Peyer's patch (tissue), 4 donors: ENCODE measurements around the gene PDPK1. TPM values are rescaled to one million over a fixed set of nuclear protein-coding genes. Genes with fewer than 3 reads are reported as not detected.
A peak's percentile ranks its signal among the peaks of the same experiment; 100 is the strongest.

Experiments used
- DNase-seq, 3 donors: peaks; one replicate each; pipeline ENCODE4 v3.0.0-alpha.2; 2017 to 2019
- H3K27ac ChIP-seq, 4 donors: fragments of 200-600 bp; sonication (generic); one replicate each; pipeline ENCODE4 v1.5.1; 2016 to 2019
- H3K27me3 ChIP-seq, 2 donors: fragments of 200-600 bp; sonication (generic); one replicate each; pipeline ENCODE4 v1.5.1; 2019
- H3K36me3 ChIP-seq, 3 donors: fragments of 200-600 bp; sonication (generic); one replicate each; pipeline ENCODE4 v1.5.1; 2016 to 2019
- H3K4me1 ChIP-seq, 4 donors: fragments of 200-600 bp; sonication (generic); one replicate each; pipeline ENCODE4 v1.5.1; 2016 to 2019
- H3K4me3 ChIP-seq, 4 donors: fragments of 200-600 bp; sonication (generic); 1 replicate in 3 of 4; 2 replicates in 1 of 4; pipeline ENCODE4 v1.5.1; 2016 to 2019; ENCODE audit warnings: mild to moderate bottlenecking in 1 of 4
- H3K9me3 ChIP-seq, 4 donors: fragments of 200-600 bp; sonication (generic); one replicate each; pipeline ENCODE4 v1.5.1; 2016 to 2019; ENCODE audit warnings: mild to moderate bottlenecking in 1 of 4
- CTCF ChIP-seq, 6 experiments: fragments of 450-650 bp in 4 of 6; fragments of 200-600 bp in 2 of 6; sonication (generic) in 1 of 6; IDR thresholded peaks; one replicate each; pipeline ENCODE4 v1.5.1; 2017 to 2019; ENCODE audit warnings: antibody characterized with exemption in 6 of 6, mild to moderate bottlenecking in 3 of 6, moderate library complexity in 1 of 6
- POLR2A ChIP-seq, 2 donors: fragments of 450-650 bp; IDR thresholded peaks; one replicate each; pipeline ENCODE4 v1.5.1; 2017; ENCODE audit warnings: antibody characterized with exemption in 2 of 2, mild to moderate bottlenecking in 2 of 2, moderate library complexity in 2 of 2
- total RNA-seq, 4 donors: library from RNA; depleted of rRNA; stranded (reverse); fragments of >200 nt; gene quantifications; one replicate each; pipeline ENCODE4 v1.1.0, GENCODE V29; 2016

Gene PDPK1
- total RNA-seq, 4 donors from 2014 or later: 38.8 to 128 (median 85.1) TPM

GRCh38 chr16:2529061-2529931 is 8.5 kb upstream of the PDPK1 start:
- H3K4me1 ChIP-seq: peaks cover 0 to 17% (median 9%) of the 10 kb centered on the region in 4 donors
- peaks cover 0 to 32% (median 0%) of the 10 kb centered on the region in 3 donors for H3K36me3 ChIP-seq
- peak in 1 of 3 donors; percentile 48 for DNase-seq
- H3K27ac ChIP-seq: no peak overlapping the region
- no peaks in the 10 kb centered on the region for H3K9me3 ChIP-seq
- H3K27me3 ChIP-seq: no peaks in the 10 kb centered on the region
- no peak overlapping the region for H3K4me3 ChIP-seq
- TF ChIP-seq POLR2A (IDR thresholded peaks at IDR 0.05) (no peak), CTCF (IDR thresholded peaks at IDR 0.05) (no peak)

- Histone ChIP-seq H3K4me3 (no peak overlapping the region), H3K9me3 (no peaks in the 10 kb centered on the region), H3K27ac (no peak overlapping the region), H3K36me3 (peaks cover 0 to 32% (median 0%) of the 10 kb centered on the region in 3 donors), H3K27me3 (no peaks in the 10 kb centered on the region), H3K4me1 (peaks cover 0 to 14% (median 7%) of the 10 kb centered on the region in 4 donors)
- TF ChIP-seq CTCF (IDR thresholded peaks at IDR 0.05): no peak
- no peak for TF ChIP-seq POLR2A (IDR thresholded peaks at IDR 0.05)
- peak in 1 of 3 donors; percentile 47 for DNase-seq
Observed at GRCh38 chr16:2529961-2530628, 7.7 kb upstream of the PDPK1 start.

- peak in 2 of 3 donors; percentile 52 to 56 for DNase-seq
- Histone ChIP-seq H3K27me3 (no peaks in the 10 kb centered on the region), H3K4me1 (peaks cover 0 to 12% (median 7%) of the 10 kb centered on the region in 4 donors), H3K9me3 (no peaks in the 10 kb centered on the region), H3K27ac (peak overlapping the region; percentile 93 to 97 (median 97)), H3K36me3 (peaks cover 0 to 32% (median 0%) of the 10 kb centered on the region in 3 donors), H3K4me3 (peak overlapping the region in 1 of 4 donors; percentile 68)
- TF ChIP-seq CTCF (IDR thresholded peaks at IDR 0.05): no peak
- TF ChIP-seq POLR2A (IDR thresholded peaks at IDR 0.05): no peak
Observed at GRCh38 chr16:2530629-2531318, 7.0 kb upstream of the PDPK1 start.

GRCh38 chr16:2531371-2531695 is 6.5 kb upstream of the PDPK1 start, which contains the start of gene CEMP1:
CEMP1 (minus strand) TSS chr16:2531408; CDS start chr16:2531073, 335 bp downstream.
- TF ChIP-seq POLR2A (IDR thresholded peaks at IDR 0.05) (no peak), CTCF (IDR thresholded peaks at IDR 0.05) (no peak)
- DNase-seq: no peak
- Histone ChIP-seq H3K36me3 (peaks cover 0 to 27% (median 0%) of the 10 kb centered on the region in 3 donors), H3K4me1 (peaks cover 0 to 18% (median 7%) of the 10 kb centered on the region in 4 donors), H3K4me3 (peak within 1 kb of the TSS; percentile 58 to 78 (median 67)), H3K27ac (peak within 1 kb of the TSS; percentile 93 to 97 (median 97)), H3K9me3 (no peaks in the 10 kb centered on the region), H3K27me3 (no peaks in the 10 kb centered on the region)
